ENCODE data around the gene SEC24C. TPM values are rescaled to one million over a fixed set of nuclear protein-coding genes. Genes with fewer than 3 reads are reported as not detected.

The SEC24C gene
- total RNA-seq, 2 donors from 2014 or later: 63.2 to 71.4 TPM

DNA sequence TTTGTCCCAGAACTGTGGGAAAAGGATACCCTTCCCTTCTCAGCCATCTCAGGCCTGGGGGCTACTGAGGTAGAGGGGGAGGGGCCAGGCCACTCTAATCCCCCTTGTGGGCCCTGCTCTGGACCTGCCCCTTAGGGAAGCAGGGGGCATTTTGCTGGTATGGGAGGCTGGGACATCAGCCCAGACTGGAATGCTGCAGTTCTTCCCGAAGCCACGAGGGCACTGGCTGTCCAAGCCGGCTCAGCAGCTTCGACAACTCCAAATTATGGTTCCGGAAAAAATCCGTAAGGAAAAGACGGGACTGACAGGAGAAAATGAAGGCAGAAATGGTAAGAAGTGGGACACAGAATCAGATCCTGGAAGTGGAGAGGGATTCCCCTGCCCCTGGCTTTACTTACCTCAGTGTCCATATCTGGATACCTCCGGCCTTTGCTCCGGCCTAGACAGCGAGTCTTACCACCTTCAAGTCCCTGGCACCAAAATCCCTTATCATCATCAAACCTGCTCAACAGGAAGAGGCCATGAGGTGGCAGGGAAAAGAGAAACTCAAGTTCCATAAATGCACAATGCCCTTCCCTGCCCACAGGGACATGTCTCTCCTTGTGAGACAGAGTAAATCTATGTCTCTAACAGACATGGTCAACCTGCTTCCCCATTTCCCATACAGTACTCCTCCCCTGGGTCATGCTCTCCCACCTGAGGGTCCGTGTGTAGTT, 58.3 kb downstream of the SEC24C start:
- peak; percentile 32 for DNase-seq

DNA sequence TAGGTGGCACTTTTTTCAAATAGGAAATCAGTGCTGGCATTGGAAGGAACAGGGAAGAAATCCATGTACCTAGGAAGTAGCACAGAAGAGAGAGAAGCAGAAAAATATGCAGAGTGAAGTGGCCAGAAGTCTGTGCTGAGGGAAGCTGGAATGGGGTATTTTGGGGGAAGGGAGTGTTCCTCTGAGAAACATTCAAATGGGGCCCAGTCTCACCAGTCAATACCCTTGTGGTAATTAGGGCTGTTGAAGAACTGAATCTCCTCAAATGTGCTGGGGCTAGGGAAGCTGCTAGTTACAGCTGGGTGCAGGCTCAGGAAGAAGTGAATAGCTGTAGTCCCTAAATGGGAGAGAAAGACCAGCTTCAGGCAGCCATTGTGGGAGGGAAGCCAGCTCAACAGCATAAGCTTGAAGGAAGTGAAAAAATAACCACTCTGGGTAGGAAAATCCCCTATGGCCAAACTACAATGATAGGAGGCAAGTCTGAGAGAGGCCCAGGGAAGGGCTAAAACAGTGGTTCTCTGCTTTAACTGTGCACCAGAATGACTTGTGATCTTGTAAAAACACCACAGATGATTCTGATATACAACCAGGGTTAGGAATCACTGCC, 59.6 kb downstream of the SEC24C start:
- Histone ChIP-seq H3K27me3 (ENCODE audit: control insufficient read depth, insufficient read depth, low read length, poor library complexity, severe bottlenecking) (no peaks in the 10 kb centered on the region), H3K27ac (ENCODE audit: low read depth, low read length) (no peak overlapping the region), H3K4me3 (ENCODE audit: low read length) (no peak overlapping the region), H3K36me3 (ENCODE audit: control insufficient read depth, insufficient read depth, low read length) (peaks cover 68% of the 10 kb centered on the region), H3K9ac (ENCODE audit: extremely low read depth, low read length, poor library complexity, severe bottlenecking) (no peak overlapping the region), H3K4me1 (ENCODE audit: control insufficient read depth, insufficient read depth, low read length) (no peaks in the 10 kb centered on the region), H3K9me3 (ENCODE audit: control insufficient read depth, low read length) (no peaks in the 10 kb centered on the region)
- no peaks in the 10 kb centered on the region for H3K9me3 Mint-ChIP-seq
- H3K4me3 Mint-ChIP-seq: no peak overlapping the region
- H3K27ac Mint-ChIP-seq: no peak overlapping the region
- TF ChIP-seq, protein P1, sequence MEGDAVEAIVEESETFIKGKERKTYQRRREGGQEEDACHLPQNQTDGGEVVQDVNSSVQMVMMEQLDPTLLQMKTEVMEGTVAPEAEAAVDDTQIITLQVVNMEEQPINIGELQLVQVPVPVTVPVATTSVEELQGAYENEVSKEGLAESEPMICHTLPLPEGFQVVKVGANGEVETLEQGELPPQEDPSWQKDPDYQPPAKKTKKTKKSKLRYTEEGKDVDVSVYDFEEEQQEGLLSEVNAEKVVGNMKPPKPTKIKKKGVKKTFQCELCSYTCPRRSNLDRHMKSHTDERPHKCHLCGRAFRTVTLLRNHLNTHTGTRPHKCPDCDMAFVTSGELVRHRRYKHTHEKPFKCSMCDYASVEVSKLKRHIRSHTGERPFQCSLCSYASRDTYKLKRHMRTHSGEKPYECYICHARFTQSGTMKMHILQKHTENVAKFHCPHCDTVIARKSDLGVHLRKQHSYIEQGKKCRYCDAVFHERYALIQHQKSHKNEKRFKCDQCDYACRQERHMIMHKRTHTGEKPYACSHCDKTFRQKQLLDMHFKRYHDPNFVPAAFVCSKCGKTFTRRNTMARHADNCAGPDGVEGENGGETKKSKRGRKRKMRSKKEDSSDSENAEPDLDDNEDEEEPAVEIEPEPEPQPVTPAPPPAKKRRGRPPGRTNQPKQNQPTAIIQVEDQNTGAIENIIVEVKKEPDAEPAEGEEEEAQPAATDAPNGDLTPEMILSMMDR (conservative IDR thresholded peaks at IDR 0.05): no peak
- no peaks in the 10 kb centered on the region for H3K27me3 Mint-ChIP-seq (ENCODE audit: insufficient read depth)
- no peak for DNase-seq
- no peaks in the 10 kb centered on the region for H3K4me1 Mint-ChIP-seq
- H3K36me3 Mint-ChIP-seq (ENCODE audit: low read depth): peaks cover 53% of the 10 kb centered on the region

More for the DNA sequence above, 58.3 kb downstream of the SEC24C start:
- Mint-ChIP-seq H3K27ac (no peak overlapping the region), H3K36me3 (ENCODE audit: low read depth) (peaks cover 51% of the 10 kb centered on the region), H3K4me3 (no peak overlapping the region), H3K4me1 (no peaks in the 10 kb centered on the region), H3K9me3 (no peaks in the 10 kb centered on the region), H3K27me3 (ENCODE audit: insufficient read depth) (no peaks in the 10 kb centered on the region)
- Histone ChIP-seq H3K27ac (ENCODE audit: low read depth, low read length) (no peak overlapping the region), H3K4me3 (ENCODE audit: low read length) (no peak overlapping the region), H3K36me3 (ENCODE audit: control insufficient read depth, insufficient read depth, low read length) (peaks cover 76% of the 10 kb centered on the region), H3K9ac (ENCODE audit: extremely low read depth, low read length, poor library complexity, severe bottlenecking) (no peak overlapping the region), H3K4me1 (ENCODE audit: control insufficient read depth, insufficient read depth, low read length) (no peaks in the 10 kb centered on the region), H3K27me3 (ENCODE audit: control insufficient read depth, insufficient read depth, low read length, poor library complexity, severe bottlenecking) (no peaks in the 10 kb centered on the region), H3K9me3 (ENCODE audit: control insufficient read depth, low read length) (no peaks in the 10 kb centered on the region)
- WGBS, 2 experiments (ENCODE audit: insufficient coverage in 1 of 2, insufficient read length in 1 of 2): 90 to 100% methylated on average over 11 of the region's 11 CpGs
- TF ChIP-seq, protein P1 (conservative IDR thresholded peaks at IDR 0.05): no peak

DNA sequence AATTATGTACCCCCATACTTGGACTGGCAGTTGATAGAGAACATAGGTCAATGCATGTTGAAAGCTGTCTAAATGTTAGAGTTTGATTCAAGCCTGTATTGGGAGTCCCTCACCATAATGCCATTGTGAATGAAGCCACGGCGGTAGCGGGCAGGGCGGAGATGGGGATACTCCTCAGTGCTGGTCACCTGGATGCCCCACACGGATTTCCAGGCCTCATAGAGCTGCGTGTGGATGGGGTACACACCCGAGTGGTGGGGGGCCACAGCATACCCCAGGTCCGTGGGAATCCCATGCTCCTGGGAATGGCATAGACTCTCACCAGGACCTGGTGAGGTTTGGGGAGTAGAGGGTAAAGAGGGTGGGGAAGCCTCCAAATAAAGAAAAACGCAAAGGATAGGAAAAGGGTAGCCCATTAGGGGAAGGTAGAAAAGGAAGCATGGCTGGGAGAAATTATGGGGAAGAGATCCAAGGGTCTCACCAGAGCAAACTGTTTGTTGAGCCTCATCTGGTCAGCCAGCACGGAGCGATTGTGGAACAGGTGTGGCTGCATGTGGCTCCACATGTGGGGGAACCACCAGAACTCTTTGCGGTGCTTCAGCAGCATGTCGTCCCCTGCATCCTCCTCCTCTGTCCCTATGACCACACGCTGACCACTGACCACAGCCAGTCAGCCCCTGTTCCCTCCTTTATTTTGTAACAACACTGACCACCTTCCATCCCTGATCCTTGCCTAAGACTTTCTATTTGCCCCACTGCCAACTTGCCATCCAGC, 62.2 kb downstream of the SEC24C start:
- Mint-ChIP-seq H3K4me1 (no peaks in the 10 kb centered on the region), H3K4me3 (no peak overlapping the region), H3K36me3 (ENCODE audit: low read depth) (peaks cover 56% of the 10 kb centered on the region), H3K27me3 (ENCODE audit: insufficient read depth) (no peaks in the 10 kb centered on the region), H3K9me3 (no peaks in the 10 kb centered on the region), H3K27ac (no peak overlapping the region)
- Histone ChIP-seq H3K9me3 (ENCODE audit: control insufficient read depth, low read length) (no peaks in the 10 kb centered on the region), H3K27ac (ENCODE audit: low read depth, low read length) (no peak overlapping the region), H3K9ac (ENCODE audit: extremely low read depth, low read length, poor library complexity, severe bottlenecking) (no peak overlapping the region), H3K4me3 (ENCODE audit: low read length) (no peak overlapping the region), H3K4me1 (ENCODE audit: control insufficient read depth, insufficient read depth, low read length) (no peaks in the 10 kb centered on the region), H3K27me3 (ENCODE audit: control insufficient read depth, insufficient read depth, low read length, poor library complexity, severe bottlenecking) (no peaks in the 10 kb centered on the region), H3K36me3 (ENCODE audit: control insufficient read depth, insufficient read depth, low read length) (peaks cover 45% of the 10 kb centered on the region)
- no peak for DNase-seq
- TF ChIP-seq, protein P1 (conservative IDR thresholded peaks at IDR 0.05): no peak
- 92 to 93% methylated on average over 13 to 14 of the region's 14 CpGs for WGBS, 2 experiments (ENCODE audit: insufficient coverage in 1 of 2, insufficient read length in 1 of 2)

Measured in endodermal cell (in vitro differentiated cells).